HL-60 (cell line): ENCODE data around the gene SRRM3.

Experiments
- DNase-seq, 2 experiments: peaks; one replicate each; pipeline ENCODE4 v3.0.0-alpha.2; 2010 to 2020; ENCODE audit warnings: low read depth in 1 of 2, low spot score in 1 of 2
- H3K27ac ChIP-seq: fragments of 250-450 bp; sonication (Bioruptor Pico); replicated peaks from 2 replicates; pipeline ENCODE4 v1.5.1; 2020; ENCODE audit warnings: mild to moderate bottlenecking, moderate library complexity
- H3K27me3 ChIP-seq: fragments of 250-450 bp; sonication (Bioruptor Pico); 2 replicates; pipeline ENCODE4 v1.5.1; 2021; ENCODE audit warnings: mild to moderate bottlenecking, moderate library complexity; ENCODE audit not compliant: insufficient read depth, poor library complexity, severe bottlenecking
- H3K4me3 ChIP-seq: replicated peaks from 2 replicates; pipeline ENCODE4 v1.5.1; 2011; ENCODE audit warnings: mild to moderate bottlenecking, control low read depth, low read length; ENCODE audit not compliant: insufficient read depth
- CTCF ChIP-seq: IDR thresholded peaks from one replicate; pipeline ENCODE4 v1.5.1; 2011; ENCODE audit warnings: low read length, control low read depth, inconsistent platforms; ENCODE audit not compliant: insufficient read depth
- GABPA ChIP-seq: IDR thresholded peaks from 2 replicates; pipeline ENCODE4 v1.6.1; 2012; ENCODE audit warnings: low read depth
- POLR2AphosphoS5 ChIP-seq: IDR thresholded peaks from 2 replicates; pipeline ENCODE4 v1.6.1; 2012; ENCODE audit warnings: low read depth
- REST ChIP-seq: IDR thresholded peaks from 2 replicates; pipeline ENCODE4 v1.6.1; 2012; ENCODE audit warnings: low read depth; ENCODE audit not compliant: insufficient replicate concordance
- SPI1 ChIP-seq: IDR thresholded peaks from 2 replicates; pipeline ENCODE4 v1.6.1; 2012; ENCODE audit warnings: low read depth, mild to moderate bottlenecking, borderline replicate concordance

Gene SRRM3

GRCh38 chr7:76325092-76325491 is 123.4 kb downstream of the SRRM3 start:
- no peak overlapping the region for H3K4me3 ChIP-seq
- no peak for DNase-seq
- TF ChIP-seq REST (no peak), POLR2AphosphoS5 (no peak), CTCF (no peak), SPI1 (no peak), GABPA (no peak)

GRCh38 chr7:76325811-76326210 is 124.1 kb downstream of the SRRM3 start:
- Histone ChIP-seq H3K4me3 (no peak overlapping the region), H3K27ac (no peak overlapping the region), H3K27me3 (no peaks in the 10 kb centered on the region)
- DNase-seq, result no peak
- TF ChIP-seq SPI1 (no peak), POLR2AphosphoS5 (no peak), GABPA (no peak), REST (no peak), CTCF (no peak)

More at GRCh38 chr7:76325092-76325491, 123.4 kb downstream of the SRRM3 start:
- Histone ChIP-seq H3K27ac (no peak overlapping the region), H3K27me3 (no peaks in the 10 kb centered on the region)

GRCh38 chr7:76326646-76327233 is 125.0 kb downstream of the SRRM3 start:
- DNase-seq, result no peak
- no peak overlapping the region for H3K4me3 ChIP-seq
- H3K27ac ChIP-seq, result no peak overlapping the region
- no peaks in the 10 kb centered on the region for H3K27me3 ChIP-seq
- no peak for TF ChIP-seq SPI1
- no peak for TF ChIP-seq CTCF
- no peak for TF ChIP-seq GABPA
- no peak for TF ChIP-seq REST
- no peak for TF ChIP-seq POLR2AphosphoS5
